Neural cell (in vitro differentiated cells): ENCODE results near the gene SYT1. TPM values are rescaled to one million over a fixed set of nuclear protein-coding genes. Genes with fewer than 3 reads are reported as not detected.

Experiments used
- H2AFZ ChIP-seq: fragments of 200-600, 300-800 bp; sonication (generic), shearing (Covaris generic); 2 replicates; pipeline ENCODE4 v1.6.0; 2014; ENCODE audit warnings: low read depth, mild to moderate bottlenecking, antibody characterized with exemption, low read length, moderate library complexity
- H3F3A ChIP-seq: fragments of 200-600 bp; shearing (Covaris generic); 2 replicates; pipeline ENCODE4 v1.6.1; 2016; ENCODE audit warnings: mild to moderate bottlenecking, moderate library complexity, mixed read lengths, antibody characterized with exemption, low read length; ENCODE audit not compliant: insufficient read depth, poor library complexity, severe bottlenecking
- H3K27ac ChIP-seq: fragments of 200-600, 300-800 bp; sonication (generic), shearing (Covaris generic); 2 replicates; pipeline ENCODE4 v1.5.1; 2014; ENCODE audit warnings: mild to moderate bottlenecking, low read length, moderate library complexity
- H3K27me3 ChIP-seq: fragments of 300-800, 200-600 bp; sonication (generic), shearing (Covaris generic); 2 replicates; pipeline ENCODE4 v1.6.0; 2014; ENCODE audit warnings: mild to moderate bottlenecking, low read depth, low read length, moderate library complexity; ENCODE audit not compliant: insufficient read depth
- H3K36me3 ChIP-seq: fragments of 300-800, 200-600 bp; sonication (generic), shearing (Covaris generic); 2 replicates; pipeline ENCODE4 v1.5.1; 2014; ENCODE audit warnings: mild to moderate bottlenecking, antibody characterized with exemption, low read length, moderate library complexity; ENCODE audit not compliant: insufficient read depth
- H3K4me2 ChIP-seq: fragments of 300-800, 200-600 bp; sonication (generic), shearing (Covaris generic); 2 replicates; pipeline ENCODE4 v1.6.0; 2014; ENCODE audit warnings: mild to moderate bottlenecking, low read length
- H3K4me3 ChIP-seq: fragments of 300-800, 200-600 bp; sonication (generic), shearing (Covaris generic); 2 replicates; pipeline ENCODE4 v1.5.1; 2014; ENCODE audit warnings: mild to moderate bottlenecking, low read length, moderate library complexity
- H3K79me2 ChIP-seq: fragments of 200-600 bp; shearing (Covaris generic); replicated peaks from 2 replicates; pipeline ENCODE4 v1.6.0; 2014; ENCODE audit warnings: mild to moderate bottlenecking, low read length, moderate library complexity; ENCODE audit not compliant: insufficient read depth
- H3K9ac ChIP-seq: fragments of 300-800, 200-600 bp; sonication (generic), shearing (Covaris generic); 2 replicates; pipeline ENCODE4 v1.6.1; 2016; ENCODE audit warnings: mild to moderate bottlenecking, low read length, mixed read lengths
- H3K9me2 ChIP-seq: fragments of 200-600 bp; shearing (Covaris generic); 2 replicates; pipeline ENCODE4 v1.6.1; 2016; ENCODE audit warnings: mild to moderate bottlenecking, low read length, mixed read lengths; ENCODE audit not compliant: insufficient read depth
- H3K9me3 ChIP-seq: fragments of 200-600, 300-800 bp; sonication (generic), shearing (Covaris generic); 2 replicates; pipeline ENCODE4 v1.6.1; 2016; ENCODE audit warnings: mild to moderate bottlenecking, mixed run types, low read length, moderate library complexity, mixed read lengths
- H4K20me1 ChIP-seq: fragments of 200-600 bp; shearing (Covaris generic); 2 replicates; pipeline ENCODE4 v1.6.1; 2016; ENCODE audit warnings: mild to moderate bottlenecking, mixed run types; ENCODE audit not compliant: insufficient read depth
- EP300 ChIP-seq: fragments of 450-650 bp; conservative IDR thresholded peaks from 2 replicates; pipeline ENCODE4 v1.6.1; 2014; ENCODE audit warnings: antibody characterized with exemption, mild to moderate bottlenecking, moderate library complexity; ENCODE audit not compliant: poor library complexity, severe bottlenecking
- EZH2 ChIP-seq: fragments of 200-600, 300-800 bp; shearing (Covaris generic), sonication (generic); IDR thresholded peaks from 2 replicates; pipeline ENCODE4 v1.6.1; 2014; ENCODE audit warnings: antibody characterized with exemption, low read length, borderline replicate concordance, mild to moderate bottlenecking; ENCODE audit not compliant: insufficient read depth, poor library complexity, severe bottlenecking
- MXI1 ChIP-seq: fragments of 450-650 bp; conservative IDR thresholded peaks from 2 replicates; pipeline ENCODE4 v1.6.1; 2014; ENCODE audit warnings: antibody characterized with exemption, mild to moderate bottlenecking; ENCODE audit not compliant: poor library complexity, severe bottlenecking
- POLR2AphosphoS5 ChIP-seq: IDR thresholded peaks from 2 replicates; pipeline ENCODE4 v1.6.1; 2012
- RAD21 ChIP-seq: fragments of 450-650 bp; conservative IDR thresholded peaks from 2 replicates; pipeline ENCODE4 v1.6.1; 2014; ENCODE audit warnings: antibody characterized with exemption, mild to moderate bottlenecking, moderate library complexity
- SMC3 ChIP-seq: fragments of 450-650 bp; conservative IDR thresholded peaks from 2 replicates; pipeline ENCODE4 v1.6.1; 2014; ENCODE audit warnings: antibody characterized with exemption, mild to moderate bottlenecking, moderate library complexity; ENCODE audit not compliant: poor library complexity
- TAF1 ChIP-seq: IDR thresholded peaks from 2 replicates; pipeline ENCODE4 v1.6.1; 2012; ENCODE audit warnings: low read depth
- polyA plus RNA-seq: library from polyadenylated mRNA; depleted of rRNA; stranded (reverse); fragments of >200 nt; gene quantifications from 2 replicates; pipeline ENCODE4 v1.2.3, GENCODE V29; 2014
- TF ChIP-seq, protein P1 (sequence below): fragments of 450-650 bp; IDR thresholded peaks from 2 replicates; pipeline ENCODE4 v1.5.1; 2014; ENCODE audit warnings: antibody characterized with exemption, mild to moderate bottlenecking, moderate library complexity; ENCODE audit not compliant: poor library complexity, severe bottlenecking
- TF ChIP-seq, protein P2 (sequence below): IDR thresholded peaks from 2 replicates; pipeline ENCODE4 v1.6.1; 2012; ENCODE audit warnings: borderline replicate concordance

Gene SYT1
- polyA plus RNA-seq, 1 donor from 2014 or later = 103 TPM

DNA sequence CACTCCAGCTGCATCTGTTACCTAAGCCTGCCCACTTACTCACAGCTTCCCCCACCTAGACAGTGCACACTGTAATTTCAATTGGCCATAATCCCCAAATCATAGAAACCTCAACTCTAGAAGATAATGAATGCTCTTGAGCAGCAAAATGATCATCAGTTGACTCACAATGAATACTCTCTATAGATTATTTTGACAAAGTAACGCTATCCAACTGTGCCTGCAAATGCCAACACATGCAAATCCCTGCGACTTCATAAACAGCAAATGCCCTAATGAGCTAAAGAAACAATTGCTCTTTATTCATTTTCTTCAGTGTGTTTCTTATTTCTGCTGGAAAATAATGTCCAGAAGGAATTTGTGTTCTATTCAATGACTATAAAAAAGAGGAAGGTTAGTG, 506.7 kb downstream of the SYT1 start:
- TF ChIP-seq MXI1 = no peak
- TF ChIP-seq SMC3 = no peak
- no peak for TF ChIP-seq EP300
- TF ChIP-seq, protein P1, sequence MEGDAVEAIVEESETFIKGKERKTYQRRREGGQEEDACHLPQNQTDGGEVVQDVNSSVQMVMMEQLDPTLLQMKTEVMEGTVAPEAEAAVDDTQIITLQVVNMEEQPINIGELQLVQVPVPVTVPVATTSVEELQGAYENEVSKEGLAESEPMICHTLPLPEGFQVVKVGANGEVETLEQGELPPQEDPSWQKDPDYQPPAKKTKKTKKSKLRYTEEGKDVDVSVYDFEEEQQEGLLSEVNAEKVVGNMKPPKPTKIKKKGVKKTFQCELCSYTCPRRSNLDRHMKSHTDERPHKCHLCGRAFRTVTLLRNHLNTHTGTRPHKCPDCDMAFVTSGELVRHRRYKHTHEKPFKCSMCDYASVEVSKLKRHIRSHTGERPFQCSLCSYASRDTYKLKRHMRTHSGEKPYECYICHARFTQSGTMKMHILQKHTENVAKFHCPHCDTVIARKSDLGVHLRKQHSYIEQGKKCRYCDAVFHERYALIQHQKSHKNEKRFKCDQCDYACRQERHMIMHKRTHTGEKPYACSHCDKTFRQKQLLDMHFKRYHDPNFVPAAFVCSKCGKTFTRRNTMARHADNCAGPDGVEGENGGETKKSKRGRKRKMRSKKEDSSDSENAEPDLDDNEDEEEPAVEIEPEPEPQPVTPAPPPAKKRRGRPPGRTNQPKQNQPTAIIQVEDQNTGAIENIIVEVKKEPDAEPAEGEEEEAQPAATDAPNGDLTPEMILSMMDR = no peak
- no peak for TF ChIP-seq RAD21
- no peak for TF ChIP-seq TAF1
- TF ChIP-seq EZH2 = no peak
- TF ChIP-seq, protein P2, sequence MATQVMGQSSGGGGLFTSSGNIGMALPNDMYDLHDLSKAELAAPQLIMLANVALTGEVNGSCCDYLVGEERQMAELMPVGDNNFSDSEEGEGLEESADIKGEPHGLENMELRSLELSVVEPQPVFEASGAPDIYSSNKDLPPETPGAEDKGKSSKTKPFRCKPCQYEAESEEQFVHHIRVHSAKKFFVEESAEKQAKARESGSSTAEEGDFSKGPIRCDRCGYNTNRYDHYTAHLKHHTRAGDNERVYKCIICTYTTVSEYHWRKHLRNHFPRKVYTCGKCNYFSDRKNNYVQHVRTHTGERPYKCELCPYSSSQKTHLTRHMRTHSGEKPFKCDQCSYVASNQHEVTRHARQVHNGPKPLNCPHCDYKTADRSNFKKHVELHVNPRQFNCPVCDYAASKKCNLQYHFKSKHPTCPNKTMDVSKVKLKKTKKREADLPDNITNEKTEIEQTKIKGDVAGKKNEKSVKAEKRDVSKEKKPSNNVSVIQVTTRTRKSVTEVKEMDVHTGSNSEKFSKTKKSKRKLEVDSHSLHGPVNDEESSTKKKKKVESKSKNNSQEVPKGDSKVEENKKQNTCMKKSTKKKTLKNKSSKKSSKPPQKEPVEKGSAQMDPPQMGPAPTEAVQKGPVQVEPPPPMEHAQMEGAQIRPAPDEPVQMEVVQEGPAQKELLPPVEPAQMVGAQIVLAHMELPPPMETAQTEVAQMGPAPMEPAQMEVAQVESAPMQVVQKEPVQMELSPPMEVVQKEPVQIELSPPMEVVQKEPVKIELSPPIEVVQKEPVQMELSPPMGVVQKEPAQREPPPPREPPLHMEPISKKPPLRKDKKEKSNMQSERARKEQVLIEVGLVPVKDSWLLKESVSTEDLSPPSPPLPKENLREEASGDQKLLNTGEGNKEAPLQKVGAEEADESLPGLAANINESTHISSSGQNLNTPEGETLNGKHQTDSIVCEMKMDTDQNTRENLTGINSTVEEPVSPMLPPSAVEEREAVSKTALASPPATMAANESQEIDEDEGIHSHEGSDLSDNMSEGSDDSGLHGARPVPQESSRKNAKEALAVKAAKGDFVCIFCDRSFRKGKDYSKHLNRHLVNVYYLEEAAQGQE = no peak
- TF ChIP-seq POLR2AphosphoS5 = no peak
- Histone ChIP-seq H4K20me1 (no peaks in the 10 kb centered on the region), H3K9me2 (no peaks in the 10 kb centered on the region), H3K9me3 (no peaks in the 10 kb centered on the region), H3K4me2 (no peak overlapping the region), H3K36me3 (no peaks in the 10 kb centered on the region), H2AFZ (no peak overlapping the region), H3K4me3 (no peak overlapping the region), H3K79me2 (no peaks in the 10 kb centered on the region), H3K27ac (no peak overlapping the region), H3K9ac (no peak overlapping the region), H3F3A (no peaks in the 10 kb centered on the region), H3K27me3 (no peaks in the 10 kb centered on the region)

DNA sequence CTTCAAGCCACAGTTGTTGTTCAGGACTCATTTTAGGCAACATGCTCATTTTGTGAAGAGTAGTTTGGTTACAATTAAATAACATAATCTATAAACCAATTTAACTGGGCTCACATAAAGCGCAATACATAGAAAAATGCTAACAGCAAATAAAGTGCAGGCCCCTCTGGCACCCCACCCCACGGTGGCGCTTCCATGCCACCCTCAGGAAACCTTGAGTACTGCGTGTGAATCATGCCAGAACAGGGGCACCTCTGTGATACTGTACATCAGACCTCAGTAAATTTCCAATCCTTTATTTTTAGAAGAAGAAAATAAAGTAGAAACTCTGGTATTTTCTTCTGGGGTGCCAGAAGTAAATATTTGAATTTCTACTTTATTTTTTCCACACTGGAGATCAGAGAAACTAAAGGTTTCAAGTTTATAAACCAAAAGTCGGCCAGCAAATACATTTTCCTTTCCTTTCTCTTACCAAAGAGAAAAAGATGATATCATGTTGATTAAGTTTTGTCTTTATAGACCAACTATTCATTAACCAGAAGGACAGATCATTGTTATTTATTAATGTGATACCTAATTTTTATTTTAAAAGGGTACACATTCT, 509.4 kb downstream of the SYT1 start:
- Histone ChIP-seq H3F3A (no peaks in the 10 kb centered on the region), H3K79me2 (no peaks in the 10 kb centered on the region), H3K27me3 (no peaks in the 10 kb centered on the region), H3K27ac (no peak overlapping the region), H4K20me1 (no peaks in the 10 kb centered on the region), H3K36me3 (no peaks in the 10 kb centered on the region), H2AFZ (no peak overlapping the region), H3K9me3 (no peaks in the 10 kb centered on the region), H3K9me2 (no peaks in the 10 kb centered on the region), H3K4me2 (no peak overlapping the region), H3K9ac (no peak overlapping the region), H3K4me3 (no peak overlapping the region)
- TF ChIP-seq, protein P1 = peak; percentile 66
- peak; percentile 65 for TF ChIP-seq SMC3
- TF ChIP-seq RAD21 = peak; percentile 72
- no peak for TF ChIP-seq MXI1
- TF ChIP-seq EP300 = no peak
- no peak for TF ChIP-seq POLR2AphosphoS5
